8988T (cell line): ENCODE measurements around the gene PLCB4.
"Not testable (repeated sequence)": the region's sequence is repeated elsewhere in the genome, so short reads cannot be mapped to it uniquely, and the experiment has no call there.

Experiments
- DNase-seq: peaks from one replicate; pipeline ENCODE4 v3.0.0; 2011

Gene PLCB4

DNA sequence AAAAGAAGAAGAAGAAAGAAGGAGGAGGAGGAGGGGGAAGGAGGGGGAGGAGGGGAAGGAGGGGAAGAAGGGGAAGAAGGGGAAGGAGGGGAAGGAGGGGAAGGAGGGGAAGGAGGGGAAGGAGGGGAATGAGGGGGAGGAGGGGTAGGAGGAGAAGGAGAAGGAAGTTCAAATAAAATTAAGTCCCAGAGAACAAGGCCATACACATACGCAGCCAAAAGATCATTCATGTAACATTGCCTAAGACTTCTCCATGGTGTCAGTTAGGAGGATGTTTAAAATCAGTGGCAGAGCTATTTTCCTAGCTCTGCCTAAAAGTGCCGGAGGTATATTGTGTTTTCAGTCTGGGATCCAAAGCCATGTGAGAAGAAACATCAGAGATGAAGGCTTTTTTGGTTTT, 75.8 kb downstream of the PLCB4 start:
- no peak for DNase-seq

DNA sequence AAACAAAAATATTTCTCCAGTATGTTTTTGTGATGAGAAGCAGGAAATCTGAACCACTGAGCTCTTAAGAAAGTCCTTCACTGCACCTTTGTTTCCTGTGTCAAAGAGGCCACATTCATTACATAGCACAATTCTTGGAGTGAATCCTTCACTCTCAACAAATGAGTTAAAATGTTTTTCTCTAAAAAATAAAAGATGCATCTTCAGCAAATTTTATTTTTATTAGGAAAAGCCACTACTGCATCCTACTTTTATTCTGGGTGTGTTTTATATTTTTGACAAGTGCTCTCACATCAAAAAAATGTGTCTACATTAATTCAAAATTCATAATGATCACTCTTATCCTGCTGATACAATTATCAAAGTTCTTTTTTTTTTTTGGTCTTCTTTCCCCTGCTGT, 76.3 kb downstream of the PLCB4 start:
- DNase-seq = no peak

DNA sequence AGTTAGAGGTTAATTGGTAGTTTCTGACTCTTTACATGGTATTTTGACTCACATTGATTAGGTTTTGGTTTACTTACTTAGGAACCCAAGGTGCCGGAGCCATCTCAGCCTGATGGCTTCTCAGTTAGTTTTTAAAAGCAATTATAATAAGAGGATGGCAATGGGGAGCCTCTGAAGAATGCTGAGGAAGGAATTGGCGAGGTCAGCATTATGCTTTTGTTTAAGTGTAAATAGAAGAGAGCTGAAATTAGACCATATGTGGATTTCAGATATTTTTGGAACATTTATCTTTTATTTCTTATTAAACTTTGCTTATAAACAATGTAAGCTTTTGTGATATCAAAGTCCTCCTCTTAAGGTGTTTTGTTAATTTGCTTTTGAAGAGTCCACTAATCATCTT, 77.8 kb downstream of the PLCB4 start:
- DNase-seq = no peak

DNA sequence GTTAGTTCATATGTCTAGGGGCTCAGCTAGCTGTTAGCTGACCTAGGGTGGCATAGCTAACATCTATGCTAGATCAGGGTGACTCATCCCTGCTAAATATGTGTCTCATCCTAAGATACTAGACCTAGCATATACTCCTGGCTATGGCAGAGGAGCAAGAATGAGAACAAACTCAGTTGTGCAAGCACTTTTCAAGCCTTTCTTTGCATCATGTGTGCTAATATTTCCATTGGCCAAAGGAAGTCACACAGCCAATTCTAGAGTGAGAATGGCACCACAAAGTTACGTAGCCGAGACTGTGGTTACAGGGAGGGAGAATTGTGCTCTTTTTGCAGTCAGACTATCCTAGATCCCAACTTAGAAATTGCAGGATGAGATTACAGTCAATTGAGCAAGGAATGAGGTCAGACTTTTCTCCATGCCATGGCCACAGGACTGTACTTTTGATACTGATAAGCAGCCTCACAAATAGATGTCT, 78.7 kb downstream of the PLCB4 start:
- DNase-seq = no peak

DNA sequence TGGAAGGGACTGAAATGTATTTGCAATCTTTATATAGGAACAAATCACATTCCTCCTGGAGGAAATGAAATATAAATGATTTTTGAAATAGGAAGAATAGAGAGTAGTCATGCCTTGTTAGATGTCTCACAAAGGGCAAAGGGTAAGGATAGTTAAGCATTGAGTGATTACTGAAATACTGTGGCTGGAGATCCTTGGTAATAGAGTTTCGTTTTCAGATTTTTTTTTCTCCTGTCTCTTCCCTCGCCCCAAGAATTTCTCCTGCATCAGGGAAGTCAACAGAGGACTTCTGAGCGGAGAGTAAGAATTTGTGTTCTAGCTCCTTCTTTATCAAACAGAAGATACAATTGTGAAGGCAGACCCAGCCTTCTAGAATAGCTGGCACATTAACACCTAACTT, 79.4 kb downstream of the PLCB4 start:
- DNase-seq = no peak

DNA sequence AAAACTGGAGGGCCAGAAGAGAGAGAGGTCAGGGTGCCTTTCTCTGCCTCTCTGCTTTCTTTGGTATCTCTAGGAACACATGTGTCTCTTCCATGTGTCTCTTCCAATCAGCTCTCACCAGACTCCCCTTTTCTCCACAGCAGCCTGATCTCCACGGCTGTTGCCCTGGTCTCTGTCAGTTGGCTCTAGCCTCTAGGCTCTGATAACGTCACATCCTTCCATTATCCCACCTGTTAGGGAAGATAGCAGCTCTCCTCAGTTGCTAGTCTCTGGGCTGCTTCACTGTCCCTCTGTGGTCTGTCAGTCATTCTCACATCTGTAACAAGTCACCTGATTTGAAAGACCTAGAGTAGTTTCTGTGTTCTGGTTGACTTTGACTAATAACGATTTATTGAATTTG, 80.2 kb downstream of the PLCB4 start:
- DNase-seq = no peak

DNA sequence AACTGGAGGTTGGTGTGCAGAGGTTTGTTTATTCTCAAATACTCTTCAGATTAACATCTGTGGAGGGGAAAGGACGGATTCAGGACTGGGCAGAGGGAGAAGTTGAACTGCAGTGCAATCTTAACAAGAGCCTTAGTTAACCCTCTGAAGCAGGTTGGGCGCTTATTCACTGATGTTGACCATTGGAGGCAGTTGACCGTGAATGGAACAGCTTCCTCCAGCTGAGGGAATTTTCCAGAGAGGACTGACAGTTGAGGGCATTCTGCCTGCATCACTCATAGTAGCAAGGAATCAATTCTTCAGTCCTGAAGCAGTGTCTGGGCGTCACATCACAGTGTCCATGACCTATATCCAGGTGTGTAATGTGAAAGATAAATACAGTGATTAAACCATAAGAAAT, 80.9 kb downstream of the PLCB4 start:
- DNase-seq = no peak

DNA sequence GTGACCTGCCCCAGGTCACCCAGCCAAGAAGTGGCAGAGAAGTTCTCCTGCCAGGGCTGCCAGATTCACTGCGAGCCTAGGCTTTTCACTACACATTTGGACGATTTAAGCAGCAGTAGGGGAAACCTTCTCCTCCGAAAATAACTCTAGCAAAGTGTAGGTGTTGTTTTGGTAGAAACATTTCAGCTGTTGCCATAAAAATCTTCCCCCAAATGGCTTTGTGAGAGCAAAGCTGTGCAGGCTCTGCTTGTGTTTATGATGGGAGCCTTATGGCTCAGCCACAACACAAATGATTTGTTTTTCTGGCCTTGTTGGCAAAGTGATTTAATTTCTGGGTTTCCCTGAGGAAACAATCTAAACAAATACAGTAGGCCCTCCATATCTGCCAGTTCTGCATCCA, 81.8 kb downstream of the PLCB4 start:
- DNase-seq = no peak

DNA sequence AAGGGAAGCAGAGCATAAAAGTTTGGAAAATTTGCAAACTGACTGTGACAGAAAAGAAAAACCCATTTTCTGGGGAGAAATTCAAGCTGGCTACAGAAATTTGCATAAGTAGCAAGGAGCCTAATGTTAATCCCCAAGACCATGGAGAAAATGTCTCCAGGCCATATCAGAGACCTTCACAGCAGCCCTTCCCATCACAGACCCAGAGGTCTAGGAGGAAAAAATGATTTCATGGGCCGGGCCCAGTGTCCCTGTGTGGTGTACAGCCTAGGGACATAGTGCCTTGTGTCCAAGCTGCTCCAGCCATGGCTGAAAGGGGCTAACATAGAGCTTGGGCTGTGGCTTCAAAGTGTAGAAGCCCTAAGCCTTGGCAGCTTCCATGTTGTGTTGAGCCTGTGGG, 83.3 kb downstream of the PLCB4 start:
- not testable (repeated sequence) for DNase-seq

DNA sequence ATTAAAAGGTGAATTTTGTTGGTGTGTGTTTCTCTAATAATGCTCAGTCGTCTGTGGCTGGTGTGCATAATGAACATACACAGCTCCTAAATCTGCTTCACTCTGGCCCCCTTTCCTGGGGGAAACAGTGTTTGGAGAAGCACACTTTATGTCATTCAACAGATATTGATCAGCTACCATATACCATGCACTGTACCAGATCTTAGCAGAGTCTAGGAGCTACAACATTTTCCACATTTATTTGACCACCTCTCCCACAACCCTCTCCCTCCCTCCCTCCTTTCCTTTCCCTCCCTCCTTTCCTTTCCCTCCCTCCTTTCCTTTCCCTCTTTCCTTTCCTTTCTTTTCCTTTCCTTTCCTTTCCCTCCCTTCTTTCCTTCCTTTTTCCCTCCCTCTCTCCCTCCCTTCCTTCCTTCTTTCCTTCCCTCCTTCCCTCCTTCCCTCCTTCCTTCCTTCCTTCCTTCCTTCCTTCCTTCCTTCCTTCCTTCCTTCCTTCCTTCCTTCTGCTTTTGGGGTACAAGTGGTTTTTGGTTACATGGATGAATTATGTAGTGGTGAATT, 85.7 kb downstream of the PLCB4 start:
- no peak for DNase-seq

DNA sequence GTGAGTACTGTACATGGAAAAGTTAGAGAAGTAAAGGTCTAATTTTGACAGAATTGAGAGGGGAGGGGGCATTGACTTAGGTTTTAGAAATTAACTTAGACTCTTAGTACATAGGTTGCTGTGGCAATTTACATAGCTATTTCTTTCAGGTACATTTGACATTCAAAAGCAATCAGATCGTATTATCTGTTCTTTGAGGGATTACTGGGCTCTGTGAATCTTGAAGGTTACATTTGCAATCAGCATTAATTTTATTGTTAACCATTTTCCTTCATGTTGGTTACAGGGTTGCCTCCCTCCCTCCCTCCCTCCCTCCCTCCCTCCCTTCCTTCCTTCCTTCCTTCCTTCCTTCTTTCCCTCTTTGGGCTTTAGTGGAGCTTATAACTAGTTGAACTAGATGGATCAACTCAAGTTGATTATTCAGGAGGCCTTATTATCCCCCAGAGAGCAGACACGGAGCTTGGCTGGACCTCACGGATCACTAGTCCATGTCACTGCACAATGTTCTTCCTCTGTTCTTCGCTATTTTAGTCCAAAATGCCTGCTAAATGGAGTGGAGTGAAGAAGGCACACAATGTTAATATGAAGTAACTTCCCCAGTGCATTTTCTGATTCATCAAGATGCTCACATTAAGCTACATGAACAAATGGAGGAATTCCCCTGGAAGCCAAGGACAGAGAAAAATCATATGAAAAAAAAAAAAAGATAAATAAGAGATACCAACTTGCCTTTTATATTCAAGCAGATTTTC, 87.8 kb downstream of the PLCB4 start:
- no peak for DNase-seq

DNA sequence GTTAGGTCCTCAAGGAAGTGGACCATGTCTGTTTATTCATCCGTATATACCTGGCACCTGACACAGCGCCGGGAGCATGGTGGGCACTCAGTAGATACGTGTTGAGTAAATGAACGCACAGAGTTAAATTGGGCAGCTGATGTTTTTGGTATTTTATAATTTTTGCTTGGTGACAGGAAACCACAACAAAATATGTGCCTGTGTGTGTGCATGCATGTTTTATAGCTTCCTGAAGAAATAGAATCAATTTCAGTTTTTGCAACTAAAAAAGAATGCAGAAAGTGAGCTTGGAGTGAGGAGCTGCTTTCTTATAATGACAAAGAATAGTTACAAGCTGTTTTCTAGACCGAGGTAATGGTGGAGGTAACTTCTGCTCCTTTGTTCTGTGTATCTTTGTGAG, 91.4 kb downstream of the PLCB4 start:
- no peak for DNase-seq

DNA sequence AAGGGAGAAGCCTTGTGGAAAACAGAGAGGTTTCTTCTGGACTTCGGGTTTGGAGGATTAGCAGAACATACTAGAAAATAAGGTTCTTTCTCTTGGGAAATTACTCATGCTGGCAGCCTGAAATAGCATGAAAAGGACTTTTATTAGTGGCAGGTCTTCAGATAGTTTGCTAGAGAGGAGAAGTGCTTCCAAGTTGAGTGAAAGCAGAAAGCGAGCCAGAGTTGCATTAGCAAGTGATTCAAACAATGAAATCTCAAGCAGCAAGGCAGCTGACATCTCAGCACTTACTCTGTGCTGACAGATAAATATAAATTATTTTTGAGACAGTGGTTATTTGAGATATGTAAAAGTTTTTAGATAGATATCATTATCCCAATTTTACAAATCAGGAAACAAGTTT, 91.9 kb downstream of the PLCB4 start:
- DNase-seq = no peak

DNA sequence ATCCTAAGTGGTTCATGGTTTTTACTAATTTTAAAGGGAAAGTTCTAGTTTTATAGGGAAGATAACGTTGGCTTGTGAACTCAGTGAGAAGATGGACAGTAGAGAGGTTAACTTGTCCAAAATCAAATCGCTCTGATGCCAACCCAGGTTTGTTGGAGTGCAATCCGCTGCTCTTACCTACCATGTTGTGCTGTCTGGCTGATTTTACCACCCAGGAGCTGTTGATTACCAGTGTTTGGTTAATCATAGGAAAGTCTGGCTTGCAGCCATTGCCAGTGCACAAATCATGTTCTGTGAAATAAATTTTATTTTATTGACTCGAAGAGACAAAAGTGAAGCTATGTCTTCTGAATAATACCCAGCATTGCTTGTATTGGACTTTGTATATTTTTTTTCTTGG, 92.4 kb downstream of the PLCB4 start:
- DNase-seq = no peak

DNA sequence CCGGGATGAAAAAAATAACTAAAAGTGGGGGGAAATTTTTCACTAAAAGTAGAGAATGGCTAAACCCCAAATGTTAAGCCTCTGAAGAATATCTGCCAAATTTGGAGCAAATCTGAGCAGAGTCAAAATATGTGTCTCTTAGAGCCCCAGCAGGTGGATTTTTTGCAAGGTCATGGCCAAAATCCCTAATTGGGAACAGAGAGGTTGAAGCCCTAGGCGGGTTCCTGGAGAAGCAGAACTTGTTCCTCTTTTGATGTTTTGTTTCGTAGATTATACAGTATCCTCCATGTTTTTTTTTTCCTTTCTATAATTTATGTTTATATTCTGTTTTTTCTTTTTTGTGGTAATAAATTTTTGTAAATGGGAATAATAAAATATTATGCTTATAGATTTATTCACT, 94.4 kb downstream of the PLCB4 start:
- DNase-seq = no peak

DNA sequence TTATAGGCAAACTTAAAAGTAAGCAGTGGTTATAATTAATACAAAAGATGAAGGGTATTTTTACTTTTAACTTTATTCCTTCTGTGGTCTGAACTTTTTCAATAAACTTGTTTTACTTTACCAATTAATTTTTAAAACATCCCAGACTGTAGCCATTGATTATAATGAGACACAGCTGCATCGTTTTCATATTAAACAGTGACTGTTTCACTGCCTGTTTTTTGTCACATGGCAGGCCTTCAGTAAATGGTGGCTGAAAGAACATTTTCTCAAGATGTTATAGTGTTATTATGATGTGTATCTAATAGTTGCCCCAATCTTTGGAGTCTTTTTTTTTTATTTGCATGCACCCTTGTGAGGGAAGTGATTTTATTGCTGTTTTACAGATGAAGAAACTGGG, 95.1 kb downstream of the PLCB4 start:
- no peak for DNase-seq

DNA sequence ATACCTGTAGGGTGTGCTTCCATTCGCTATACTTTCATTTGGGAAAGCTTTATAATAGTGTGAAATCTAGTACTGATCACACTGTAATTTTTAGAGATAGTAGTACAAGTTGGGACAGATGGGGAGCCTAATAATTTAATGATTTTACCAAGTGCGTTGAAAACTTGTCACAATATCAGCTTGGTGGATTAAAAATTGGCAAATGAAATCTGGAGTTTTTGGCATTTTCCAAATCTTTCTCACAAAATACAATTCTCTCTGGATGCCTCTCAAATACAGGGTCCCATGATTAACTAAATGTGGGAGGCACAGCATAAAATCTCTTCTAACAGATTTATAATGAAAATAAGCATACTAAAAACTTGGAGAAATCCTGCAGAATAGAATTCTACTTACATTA, 96.4 kb downstream of the PLCB4 start:
- DNase-seq = no peak

DNA sequence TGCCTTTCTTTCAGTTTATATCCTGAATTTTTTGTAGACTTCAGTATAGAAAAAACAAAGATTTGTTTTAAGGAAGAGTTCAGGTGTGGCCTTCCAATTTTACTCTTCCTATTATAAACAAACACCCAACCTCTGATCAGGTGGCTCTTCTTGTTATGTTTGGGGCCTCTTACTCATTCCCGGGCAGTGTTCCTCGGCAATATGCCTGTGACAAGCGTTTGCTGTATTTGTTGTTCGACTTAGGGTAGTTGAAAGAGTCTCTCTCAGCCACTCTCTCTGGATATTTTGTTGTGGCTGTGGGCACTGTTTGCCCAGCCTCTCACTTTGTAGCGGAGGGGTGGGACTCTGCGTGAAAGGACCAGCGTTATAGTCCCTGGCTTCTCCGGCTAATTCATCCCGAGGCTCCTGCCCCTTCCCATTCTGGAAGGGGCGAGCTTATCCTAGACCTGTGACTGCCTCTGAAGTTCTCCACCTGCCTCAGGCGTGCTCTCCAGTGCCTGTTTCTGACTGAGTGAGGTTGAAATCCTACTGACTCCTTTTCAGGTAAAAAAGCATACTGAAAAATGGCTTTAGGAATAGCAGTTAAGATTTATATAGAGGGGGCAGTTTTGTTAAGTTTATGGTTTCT, 97.4 kb downstream of the PLCB4 start:
- DNase-seq = no peak

DNA sequence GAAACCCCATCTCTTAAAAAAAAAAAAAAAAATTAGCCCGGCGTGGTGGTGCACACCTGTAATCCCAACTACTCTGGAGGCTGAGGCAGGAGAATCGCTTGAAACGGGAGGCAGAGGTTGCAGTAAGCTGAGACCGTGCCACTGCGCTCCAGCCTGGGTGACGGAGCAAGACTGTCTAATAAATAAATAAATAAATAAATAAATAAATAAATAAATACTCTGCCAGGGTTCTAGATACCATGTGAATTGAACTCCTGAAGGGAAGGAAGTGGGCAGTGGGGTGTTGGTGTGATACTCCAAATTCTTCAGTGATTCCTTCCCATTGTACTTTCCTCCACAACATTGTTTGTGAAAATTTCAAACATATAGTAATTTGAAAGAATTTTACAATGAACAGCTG, 100.5 kb downstream of the PLCB4 start:
- no peak for DNase-seq

DNA sequence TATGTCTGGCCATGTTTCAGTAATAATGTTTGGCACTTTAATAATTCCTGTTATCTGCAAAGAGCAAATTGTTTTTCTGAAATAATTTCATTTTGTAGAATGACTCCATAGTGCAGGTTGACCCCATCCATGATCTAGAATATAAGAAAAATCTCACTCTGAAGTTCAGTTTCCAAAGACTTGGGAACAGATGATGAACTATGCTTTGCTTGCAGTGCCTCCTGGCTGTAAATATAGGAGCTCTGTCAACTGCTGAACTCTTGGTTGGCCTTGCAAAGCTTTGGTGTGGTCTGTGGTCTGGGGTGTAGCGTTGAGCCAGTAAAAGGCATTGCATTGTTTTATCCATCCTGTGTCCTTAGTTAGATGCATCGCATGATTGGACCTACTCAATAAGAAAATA, 104.0 kb downstream of the PLCB4 start:
- no peak for DNase-seq

DNA sequence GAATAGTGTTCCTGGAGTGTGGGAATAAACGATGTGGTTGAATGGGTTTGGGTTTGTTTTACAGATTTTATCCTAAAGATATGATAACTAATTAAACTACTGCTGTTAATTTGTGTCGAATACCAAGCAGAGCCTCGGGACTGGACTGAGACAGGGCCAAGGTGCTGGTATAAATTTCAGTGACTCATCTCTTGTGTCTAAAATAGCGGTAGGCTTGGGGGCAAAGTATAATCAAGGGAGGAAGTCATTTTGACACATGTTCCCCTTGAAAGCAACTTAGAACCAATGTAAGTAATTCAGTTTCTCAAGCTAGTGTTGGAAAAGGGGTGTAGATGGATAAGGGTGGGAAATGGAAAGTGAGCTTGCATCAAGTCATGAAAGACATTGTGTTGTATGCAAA, 108.4 kb downstream of the PLCB4 start:
- no peak for DNase-seq

DNA sequence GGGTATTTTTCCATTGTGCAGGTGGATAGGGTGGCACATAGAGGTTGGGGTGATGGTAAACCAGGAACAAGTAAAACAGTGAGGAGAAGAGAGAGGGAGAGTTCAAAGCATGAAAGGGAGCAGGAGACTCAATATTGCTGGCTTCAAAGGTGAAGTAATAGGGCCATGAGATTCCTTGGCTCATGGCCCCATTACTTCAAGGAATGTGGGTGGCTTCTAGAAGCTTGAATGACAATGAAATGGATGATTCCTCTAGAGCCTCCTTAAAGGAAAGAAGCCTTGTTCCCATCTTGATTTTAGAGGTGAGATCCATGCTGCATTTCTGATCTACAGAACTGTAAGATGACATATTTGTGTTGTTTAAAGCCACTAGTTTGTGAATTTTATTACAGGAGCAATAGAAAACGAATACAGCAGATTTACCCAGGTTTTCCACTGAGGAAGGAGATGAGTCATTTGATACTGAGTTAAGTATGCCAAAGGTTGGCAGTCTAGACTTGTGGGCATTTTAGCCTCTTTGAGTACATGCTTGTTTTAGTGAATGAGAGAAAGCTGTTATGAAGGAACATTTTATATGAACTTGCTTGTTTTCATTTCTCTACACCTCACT, 110.4 kb downstream of the PLCB4 start:
- no peak for DNase-seq

DNA sequence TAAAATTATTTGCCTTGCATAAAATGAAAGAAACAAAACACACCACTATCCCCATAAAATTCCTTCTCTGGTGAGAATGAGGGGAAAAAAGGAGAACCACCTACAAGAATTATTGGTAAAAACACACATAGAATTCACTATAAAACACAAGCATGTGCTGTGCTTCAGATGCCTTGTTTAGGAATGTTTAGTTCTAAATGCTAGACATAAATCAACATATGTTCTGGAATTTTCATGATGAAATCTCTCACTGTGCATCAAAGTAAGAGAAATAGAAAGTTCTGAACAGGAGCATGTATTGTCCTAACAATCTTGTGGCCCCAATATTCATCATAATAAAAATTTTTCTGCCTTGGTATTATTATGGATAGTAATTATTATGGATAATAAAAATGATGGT, 111.0 kb downstream of the PLCB4 start:
- no peak for DNase-seq
